ENCODE measurements around the gene KDM2A. TPM values are rescaled to one million over a fixed set of nuclear protein-coding genes. Genes with fewer than 3 reads are reported as not detected.

Gene KDM2A
- total RNA-seq, 1 donor: 65.9 TPM

DNA sequence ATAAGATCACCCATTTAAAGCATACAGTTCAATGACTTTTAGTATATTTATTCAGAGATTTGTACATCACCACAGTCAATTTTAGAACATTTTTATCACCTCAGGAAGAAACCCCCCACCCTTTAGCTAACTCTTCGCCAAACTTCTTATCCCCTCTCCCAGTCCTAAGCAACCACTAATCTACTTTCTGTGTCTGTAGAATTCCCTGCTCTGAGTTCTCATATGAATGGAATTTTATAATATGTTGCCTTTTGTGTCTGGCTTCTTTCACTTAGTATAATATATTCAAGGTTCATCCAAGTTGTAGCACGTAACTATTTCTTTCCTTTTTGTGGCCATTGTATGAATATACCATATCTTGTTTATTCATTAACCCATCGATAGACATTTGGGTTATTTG is 173.6 kb downstream of the KDM2A start:
- Histone ChIP-seq H3K4me2 (ENCODE audit: insufficient read depth, low read length) (peak overlapping the region; percentile 12), H3K4me3 (ENCODE audit: insufficient read depth, low read length) (no peak overlapping the region), H3K9me3 (ENCODE audit: low read depth, low read length) (no peaks in the 10 kb centered on the region), H3K4me1 (ENCODE audit: insufficient read depth, low read length) (peaks cover 34% of the 10 kb centered on the region), H2AFZ (ENCODE audit: low read length) (no peak overlapping the region), H3K27me3 (ENCODE audit: insufficient read depth, low read length) (no peaks in the 10 kb centered on the region), H3K36me3 (ENCODE audit: insufficient read depth, low read length) (peaks cover 63% of the 10 kb centered on the region), H3K27ac (ENCODE audit: low read depth, low read length) (peak overlapping the region; percentile 33), H3K79me2 (ENCODE audit: insufficient read depth, low read length) (peaks cover 64% of the 10 kb centered on the region), H4K20me1 (ENCODE audit: insufficient read depth, low read length) (peaks cover 23% of the 10 kb centered on the region)
- peak; percentile 86 for DNase-seq (ENCODE audit: insufficient read length, low spot score, missing footprints)
- TF ChIP-seq, protein P1, sequence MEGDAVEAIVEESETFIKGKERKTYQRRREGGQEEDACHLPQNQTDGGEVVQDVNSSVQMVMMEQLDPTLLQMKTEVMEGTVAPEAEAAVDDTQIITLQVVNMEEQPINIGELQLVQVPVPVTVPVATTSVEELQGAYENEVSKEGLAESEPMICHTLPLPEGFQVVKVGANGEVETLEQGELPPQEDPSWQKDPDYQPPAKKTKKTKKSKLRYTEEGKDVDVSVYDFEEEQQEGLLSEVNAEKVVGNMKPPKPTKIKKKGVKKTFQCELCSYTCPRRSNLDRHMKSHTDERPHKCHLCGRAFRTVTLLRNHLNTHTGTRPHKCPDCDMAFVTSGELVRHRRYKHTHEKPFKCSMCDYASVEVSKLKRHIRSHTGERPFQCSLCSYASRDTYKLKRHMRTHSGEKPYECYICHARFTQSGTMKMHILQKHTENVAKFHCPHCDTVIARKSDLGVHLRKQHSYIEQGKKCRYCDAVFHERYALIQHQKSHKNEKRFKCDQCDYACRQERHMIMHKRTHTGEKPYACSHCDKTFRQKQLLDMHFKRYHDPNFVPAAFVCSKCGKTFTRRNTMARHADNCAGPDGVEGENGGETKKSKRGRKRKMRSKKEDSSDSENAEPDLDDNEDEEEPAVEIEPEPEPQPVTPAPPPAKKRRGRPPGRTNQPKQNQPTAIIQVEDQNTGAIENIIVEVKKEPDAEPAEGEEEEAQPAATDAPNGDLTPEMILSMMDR (IDR thresholded peaks at IDR 0.05; ENCODE audit: extremely low read depth, low read depth, low read length): no peak

DNA sequence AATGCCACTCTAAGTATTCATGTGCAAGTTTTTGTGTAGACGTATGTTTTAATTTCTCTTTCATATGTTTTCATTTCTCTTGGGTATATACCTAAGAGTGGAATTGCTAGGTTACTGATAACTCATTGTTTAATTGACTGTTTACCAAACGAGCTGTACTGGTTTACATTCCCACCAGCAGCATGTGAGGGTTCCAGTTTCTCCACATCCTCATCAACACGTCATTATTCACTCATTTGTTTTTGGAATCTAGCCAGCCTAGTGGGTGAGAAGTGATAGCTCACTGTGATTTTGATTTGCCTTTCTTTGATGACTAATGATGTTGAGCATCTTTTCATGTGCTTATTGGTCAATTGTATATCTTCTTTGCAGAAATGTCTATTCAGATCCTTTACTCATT is 174.0 kb downstream of the KDM2A start:
- Histone ChIP-seq H3K4me2 (ENCODE audit: insufficient read depth, low read length) (peak overlapping the region; percentile 12), H2AFZ (ENCODE audit: low read length) (no peak overlapping the region), H3K4me1 (ENCODE audit: insufficient read depth, low read length) (peaks cover 30% of the 10 kb centered on the region), H3K79me2 (ENCODE audit: insufficient read depth, low read length) (peaks cover 68% of the 10 kb centered on the region), H3K9me3 (ENCODE audit: low read depth, low read length) (no peaks in the 10 kb centered on the region), H3K27me3 (ENCODE audit: insufficient read depth, low read length) (no peaks in the 10 kb centered on the region), H3K4me3 (ENCODE audit: insufficient read depth, low read length) (no peak overlapping the region), H3K27ac (ENCODE audit: low read depth, low read length) (peak overlapping the region; percentile 33), H4K20me1 (ENCODE audit: insufficient read depth, low read length) (peaks cover 23% of the 10 kb centered on the region), H3K36me3 (ENCODE audit: insufficient read depth, low read length) (peaks cover 63% of the 10 kb centered on the region)
- TF ChIP-seq, protein P1 (IDR thresholded peaks at IDR 0.05; ENCODE audit: extremely low read depth, low read depth, low read length): no peak
- DNase-seq (ENCODE audit: insufficient read length, low spot score, missing footprints): peak; percentile 38

DNA sequence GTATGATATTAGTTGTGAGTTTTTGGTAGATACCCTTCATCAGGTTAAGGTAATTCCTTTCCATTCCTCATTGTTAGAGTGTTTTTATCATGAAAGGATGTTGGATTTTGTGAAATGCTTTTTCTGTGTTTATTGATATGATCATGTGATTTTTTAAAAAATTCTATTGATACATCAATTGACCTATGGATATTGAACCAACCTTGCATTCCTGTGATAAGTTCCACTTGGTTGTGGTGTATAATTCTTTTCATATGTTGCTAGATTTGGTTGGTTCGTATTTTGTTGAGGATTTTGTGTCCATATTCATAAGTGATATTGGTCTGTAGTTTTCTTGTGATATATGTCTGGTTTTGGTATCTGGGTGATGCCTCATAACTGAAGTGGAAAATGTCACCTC is 176.8 kb downstream of the KDM2A start:
- H3K9me3 ChIP-seq (ENCODE audit: low read depth, low read length): no peaks in the 10 kb centered on the region
- peaks cover 62% of the 10 kb centered on the region for H3K79me2 ChIP-seq (ENCODE audit: insufficient read depth, low read length)
- H3K27ac ChIP-seq (ENCODE audit: low read depth, low read length): no peak overlapping the region
- H3K4me3 ChIP-seq (ENCODE audit: insufficient read depth, low read length): no peak overlapping the region
- no peak overlapping the region for H2AFZ ChIP-seq (ENCODE audit: low read length)
- TF ChIP-seq, protein P1 (IDR thresholded peaks at IDR 0.05; ENCODE audit: extremely low read depth, low read depth, low read length): no peak
- peaks cover 33% of the 10 kb centered on the region for H4K20me1 ChIP-seq (ENCODE audit: insufficient read depth, low read length)
- H3K4me1 ChIP-seq (ENCODE audit: insufficient read depth, low read length): peaks cover 17% of the 10 kb centered on the region
- DNase-seq (ENCODE audit: insufficient read length, low spot score, missing footprints): no peak
- no peaks in the 10 kb centered on the region for H3K27me3 ChIP-seq (ENCODE audit: insufficient read depth, low read length)
- H3K4me2 ChIP-seq (ENCODE audit: insufficient read depth, low read length): no peak overlapping the region
- H3K36me3 ChIP-seq (ENCODE audit: insufficient read depth, low read length): peaks cover 81% of the 10 kb centered on the region

DNA sequence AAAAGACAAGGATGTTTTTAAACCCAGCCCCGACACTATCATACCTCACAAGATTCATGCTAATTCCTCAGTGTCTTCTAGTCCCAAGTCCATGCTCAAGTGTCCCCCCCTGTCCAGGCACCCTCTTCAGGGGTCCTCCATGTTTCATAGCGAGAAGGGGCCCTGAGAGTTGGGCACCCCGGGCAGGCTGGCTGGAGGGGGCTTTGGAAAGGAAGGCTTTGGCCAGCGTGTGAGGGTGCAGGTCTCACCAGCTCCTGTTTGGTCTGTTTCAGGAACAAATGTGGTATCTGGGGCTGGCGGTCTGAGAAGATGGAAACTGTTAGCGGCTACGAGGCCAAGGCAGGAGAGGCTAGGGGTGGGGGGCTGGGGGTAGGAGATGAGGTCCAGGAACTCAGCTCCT is 179.7 kb downstream of the KDM2A start:
- Histone ChIP-seq H3K4me3 (ENCODE audit: insufficient read depth, low read length) (no peak overlapping the region), H3K27me3 (ENCODE audit: insufficient read depth, low read length) (no peaks in the 10 kb centered on the region), H3K79me2 (ENCODE audit: insufficient read depth, low read length) (peaks cover 43% of the 10 kb centered on the region), H3K4me2 (ENCODE audit: insufficient read depth, low read length) (no peak overlapping the region), H3K36me3 (ENCODE audit: insufficient read depth, low read length) (peaks cover 67% of the 10 kb centered on the region), H3K4me1 (ENCODE audit: insufficient read depth, low read length) (peaks cover 8% of the 10 kb centered on the region), H4K20me1 (ENCODE audit: insufficient read depth, low read length) (peaks cover 25% of the 10 kb centered on the region), H3K27ac (ENCODE audit: low read depth, low read length) (no peak overlapping the region), H3K9me3 (ENCODE audit: low read depth, low read length) (no peaks in the 10 kb centered on the region), H2AFZ (ENCODE audit: low read length) (no peak overlapping the region)
- TF ChIP-seq, protein P1 (IDR thresholded peaks at IDR 0.05; ENCODE audit: extremely low read depth, low read depth, low read length): no peak
- DNase-seq (ENCODE audit: insufficient read length, low spot score, missing footprints): peak; percentile 65

Data from osteoblast (primary cell).